OCI-LY1 (cell line): Measurements from ENCODE around the gene CACNG1.

Source experiments
- H2AFZ ChIP-seq: fragments of 200-600 bp; sonication (generic), shearing (Covaris generic); 2 replicates; pipeline ENCODE4 v1.6.0; 2014; ENCODE audit warnings: antibody characterized with exemption, mild to moderate bottlenecking, low read length
- H3F3A ChIP-seq: fragments of 200-600 bp; sonication (generic), shearing (Covaris generic); 2 replicates; pipeline ENCODE4 v1.6.0; 2014; ENCODE audit warnings: mild to moderate bottlenecking, antibody characterized with exemption, low read length, moderate library complexity; ENCODE audit not compliant: insufficient read depth
- H3K27ac ChIP-seq: fragments of 200-600 bp; sonication (generic); 2 replicates; pipeline ENCODE4 v1.5.1; 2014; ENCODE audit warnings: low read length, mixed run types, mild to moderate bottlenecking, low read depth; ENCODE audit not compliant: poor library complexity, severe bottlenecking
- H3K27me3 ChIP-seq: fragments of 200-600 bp; sonication (generic); 2 replicates; pipeline ENCODE4 v1.6.0; 2014; ENCODE audit warnings: antibody characterized with exemption, mild to moderate bottlenecking, low read length, moderate library complexity; ENCODE audit not compliant: insufficient read depth
- H3K36me3 ChIP-seq: fragments of 200-600 bp; sonication (generic); 2 replicates; pipeline ENCODE4 v1.6.1; 2014; ENCODE audit warnings: mild to moderate bottlenecking, antibody characterized with exemption, low read length, moderate library complexity, mixed read lengths; ENCODE audit not compliant: insufficient read depth
- H3K4me1 ChIP-seq: fragments of 200-600 bp; sonication (generic); 2 replicates; pipeline ENCODE4 v1.5.1; 2014; ENCODE audit warnings: mild to moderate bottlenecking, low read length, moderate library complexity; ENCODE audit not compliant: insufficient read depth, severe bottlenecking
- H3K4me2 ChIP-seq: fragments of 200-600 bp; sonication (generic), shearing (Covaris generic); 2 replicates; pipeline ENCODE4 v1.6.1; 2014; ENCODE audit warnings: low read length
- H3K4me3 ChIP-seq: fragments of 200-600 bp; sonication (generic); 2 replicates; pipeline ENCODE4 v1.5.1; 2014; ENCODE audit warnings: low read length, low read depth, mild to moderate bottlenecking, mixed read lengths; ENCODE audit not compliant: poor library complexity, severe bottlenecking
- H3K79me2 ChIP-seq: fragments of 200-600 bp; shearing (Covaris generic); 2 replicates; pipeline ENCODE4 v1.6.1; 2016; ENCODE audit warnings: mixed run types, low read length, mixed read lengths; ENCODE audit not compliant: insufficient read depth
- H3K9ac ChIP-seq: fragments of 200-600 bp; sonication (generic), shearing (Covaris generic); 2 replicates; pipeline ENCODE4 v1.6.1; 2014; ENCODE audit warnings: mild to moderate bottlenecking, low read length, mixed read lengths
- H3K9me2 ChIP-seq: fragments of 200-600 bp; sonication (generic), shearing (Covaris generic); 2 replicates; pipeline ENCODE4 v1.6.1; 2014; ENCODE audit warnings: low read depth, mild to moderate bottlenecking, low read length, mixed read lengths
- H3K9me3 ChIP-seq: fragments of 200-600 bp; shearing (Covaris generic); 2 replicates; pipeline ENCODE4 v1.6.1; 2014; ENCODE audit warnings: low read length, mixed read lengths
- H4K20me1 ChIP-seq: fragments of 200-600 bp; sonication (generic), shearing (Covaris generic); 2 replicates; pipeline ENCODE4 v1.6.0; 2016; ENCODE audit warnings: mild to moderate bottlenecking, low read length; ENCODE audit not compliant: insufficient read depth
- CTCF ChIP-seq: fragments of 200-600 bp; sonication (generic), shearing (Covaris generic); IDR thresholded peaks from 2 replicates; pipeline ENCODE4 v1.5.1; 2017; ENCODE audit warnings: mild to moderate bottlenecking, antibody characterized with exemption, low read length, moderate library complexity, mixed read lengths
- EZH2 ChIP-seq: fragments of 200-600 bp; sonication (generic), shearing (Covaris generic); IDR thresholded peaks from 2 replicates; pipeline ENCODE4 v1.8.0; 2017; ENCODE audit warnings: borderline replicate concordance, mixed run types, mild to moderate bottlenecking, antibody characterized with exemption, low read length, moderate library complexity, mixed read lengths

CACNG1 gene

DNA sequence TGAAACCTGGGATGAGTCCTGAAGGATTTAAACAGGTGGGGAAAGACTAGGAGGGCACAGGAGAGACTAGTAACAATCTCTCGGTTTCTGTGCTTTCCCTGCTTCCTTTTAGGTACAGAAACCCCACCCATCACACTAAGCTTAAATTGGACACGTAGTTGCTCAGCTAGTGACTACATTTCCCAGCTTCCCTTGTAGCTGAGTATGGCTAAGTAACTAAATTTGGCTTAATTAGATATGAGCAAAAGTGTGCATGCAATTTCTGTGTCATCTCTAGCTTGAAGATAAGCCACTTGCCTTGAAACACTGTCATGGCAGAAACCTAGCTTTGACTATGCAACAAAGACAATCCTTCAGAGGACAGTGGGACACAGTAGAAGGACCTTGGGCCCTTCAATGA, 36.5 kb downstream of the CACNG1 start:
- Histone ChIP-seq H3K9me3 (no peaks in the 10 kb centered on the region), H3K4me2 (no peak overlapping the region), H3F3A (no peaks in the 10 kb centered on the region), H3K27ac (no peak overlapping the region), H3K9me2 (no peaks in the 10 kb centered on the region), H3K27me3 (no peaks in the 10 kb centered on the region), H3K4me1 (no peaks in the 10 kb centered on the region), H3K4me3 (no peak overlapping the region), H2AFZ (no peak overlapping the region), H3K79me2 (no peaks in the 10 kb centered on the region), H4K20me1 (no peaks in the 10 kb centered on the region), H3K36me3 (peaks cover 44% of the 10 kb centered on the region), H3K9ac (no peak overlapping the region)
- TF ChIP-seq EZH2 (no peak), CTCF (no peak)

GRCh38 chr17:67082107-67082506, 37.8 kb downstream of the CACNG1 start:
- Histone ChIP-seq H3K4me1 (no peaks in the 10 kb centered on the region), H4K20me1 (no peaks in the 10 kb centered on the region), H3K9me2 (no peaks in the 10 kb centered on the region), H3K9ac (no peak overlapping the region), H3K9me3 (no peaks in the 10 kb centered on the region), H3K4me3 (no peak overlapping the region), H3F3A (no peaks in the 10 kb centered on the region), H3K27ac (no peak overlapping the region), H3K27me3 (no peaks in the 10 kb centered on the region), H3K36me3 (peaks cover 50% of the 10 kb centered on the region), H2AFZ (no peak overlapping the region), H3K79me2 (no peaks in the 10 kb centered on the region), H3K4me2 (no peak overlapping the region)
- TF ChIP-seq EZH2 (no peak), CTCF (no peak; the same call in 1 of the 2 replicates)

- Histone ChIP-seq H3K4me2 (no peak overlapping the region), H3K9ac (no peak overlapping the region), H3K4me3 (no peak overlapping the region), H2AFZ (no peak overlapping the region), H3K9me3 (peaks cover 3% of the 10 kb centered on the region; the same call in 1 of the 2 replicates), H3K27me3 (no peaks in the 10 kb centered on the region), H4K20me1 (no peaks in the 10 kb centered on the region), H3K27ac (no peak overlapping the region), H3K36me3 (peaks cover 50% of the 10 kb centered on the region), H3K79me2 (no peaks in the 10 kb centered on the region), H3F3A (no peaks in the 10 kb centered on the region), H3K4me1 (no peaks in the 10 kb centered on the region), H3K9me2 (no peaks in the 10 kb centered on the region)
- TF ChIP-seq EZH2: no peak
Measured at GRCh38 chr17:67085406-67085805, 41.1 kb downstream of the CACNG1 start.

DNA sequence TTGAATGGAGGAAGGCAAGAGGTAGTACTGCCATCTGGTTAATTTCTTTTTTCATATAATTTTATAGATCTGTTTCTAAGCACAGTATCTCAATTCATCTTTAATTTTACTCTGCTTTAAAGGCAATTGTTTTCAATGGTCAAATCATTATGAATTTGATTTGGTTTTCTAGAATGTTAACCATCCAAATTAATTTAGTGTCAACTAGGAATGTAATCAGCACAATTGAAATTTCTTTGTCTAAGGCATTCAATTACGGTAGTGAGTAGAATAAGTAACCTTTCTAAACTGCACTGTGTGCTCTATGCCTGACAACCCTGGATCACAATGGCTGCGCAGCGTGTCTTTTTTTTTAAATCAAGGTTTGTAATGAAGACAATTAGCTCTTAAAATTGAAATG, 44.3 kb downstream of the CACNG1 start:
- Histone ChIP-seq H3K79me2 (no peaks in the 10 kb centered on the region), H3K4me3 (no peak overlapping the region), H4K20me1 (no peaks in the 10 kb centered on the region), H3K4me2 (no peak overlapping the region), H3K4me1 (no peaks in the 10 kb centered on the region), H2AFZ (no peak overlapping the region), H3K27me3 (no peaks in the 10 kb centered on the region), H3K9ac (no peak overlapping the region), H3K9me3 (peaks cover 6% of the 10 kb centered on the region; the same call in 1 of the 2 replicates), H3F3A (no peaks in the 10 kb centered on the region), H3K9me2 (no peaks in the 10 kb centered on the region), H3K36me3 (peaks cover 52% of the 10 kb centered on the region), H3K27ac (no peak overlapping the region)
- TF ChIP-seq CTCF (no peak), EZH2 (no peak)
